GM19452 (cell line): Measurements from ENCODE around the gene MDGA2.
"Not testable (repeated sequence)": the region's sequence is repeated elsewhere in the genome, so short reads cannot be mapped to it uniquely, and the experiment has no call there.

ENCODE experiments used
- ATAC-seq: cut with Tn5 transposase; IDR thresholded peaks from one replicate; pipeline ENCODE4 v1.9.1; 2021; ENCODE audit not compliant: unreplicated experiment

The MDGA2 gene

DNA sequence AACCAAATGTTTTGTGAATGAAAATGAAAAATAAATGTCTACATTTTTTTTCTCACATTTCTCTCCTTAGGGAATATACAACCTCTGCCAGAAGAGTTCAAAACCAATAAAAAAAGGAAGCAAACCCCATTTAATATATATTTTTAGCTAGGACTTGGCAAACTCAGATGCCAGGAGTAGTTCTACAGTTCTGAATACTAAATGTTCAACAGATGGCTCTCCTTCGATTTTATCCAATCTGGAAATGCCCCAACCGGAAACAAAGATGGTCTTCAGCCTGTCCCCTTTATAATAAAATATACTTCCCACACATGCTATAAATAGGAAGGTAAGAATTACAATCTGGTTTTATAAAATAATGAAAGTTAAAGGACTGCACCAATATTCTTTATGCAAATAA lies 330.4 kb downstream of the MDGA2 start:
- ATAC-seq = no peak

DNA sequence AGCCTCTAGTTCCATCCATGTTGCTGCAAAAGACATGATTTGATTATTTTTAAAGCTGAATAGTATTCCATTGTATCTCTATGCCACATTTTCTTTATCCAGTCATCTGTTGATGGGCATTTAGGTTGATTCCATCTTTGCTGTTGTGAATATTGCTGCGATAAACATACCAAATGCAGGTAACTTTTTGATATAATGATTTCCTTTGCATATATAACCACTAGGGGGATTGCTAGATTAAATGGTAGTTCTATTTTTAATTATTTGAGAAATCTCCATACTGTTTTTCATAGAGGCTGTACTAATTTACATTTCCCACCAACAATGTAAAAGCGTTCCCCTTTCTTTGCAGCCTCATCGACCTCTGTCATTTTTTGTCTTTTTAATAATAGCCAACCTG lies 342.5 kb downstream of the MDGA2 start:
- ATAC-seq = no peak

GRCh38 chr14:47332106-47332505 lies 343.3 kb downstream of the MDGA2 start:
- no peak for ATAC-seq

- ATAC-seq = no peak
These were observed 347.0 kb downstream of the MDGA2 start for GRCh38 chr14:47328376-47328775.

DNA sequence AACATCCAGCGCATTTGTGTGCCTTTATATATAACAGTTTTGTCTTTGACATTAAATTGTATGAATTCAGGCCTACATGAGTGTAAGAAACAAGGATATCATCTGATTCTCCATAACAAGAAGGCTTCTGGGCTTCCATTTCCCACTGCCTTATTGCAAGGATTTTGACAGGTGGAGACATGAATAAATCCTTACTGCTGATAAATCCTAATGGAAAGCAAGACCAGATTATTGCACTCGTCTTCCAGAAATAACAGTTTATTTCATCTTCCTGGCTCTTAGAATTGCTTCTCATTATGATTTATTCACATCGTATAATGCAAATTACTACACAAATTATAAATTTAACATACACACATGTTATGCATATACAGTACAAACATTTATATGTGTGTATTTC lies 348.1 kb downstream of the MDGA2 start:
- no peak for ATAC-seq

DNA sequence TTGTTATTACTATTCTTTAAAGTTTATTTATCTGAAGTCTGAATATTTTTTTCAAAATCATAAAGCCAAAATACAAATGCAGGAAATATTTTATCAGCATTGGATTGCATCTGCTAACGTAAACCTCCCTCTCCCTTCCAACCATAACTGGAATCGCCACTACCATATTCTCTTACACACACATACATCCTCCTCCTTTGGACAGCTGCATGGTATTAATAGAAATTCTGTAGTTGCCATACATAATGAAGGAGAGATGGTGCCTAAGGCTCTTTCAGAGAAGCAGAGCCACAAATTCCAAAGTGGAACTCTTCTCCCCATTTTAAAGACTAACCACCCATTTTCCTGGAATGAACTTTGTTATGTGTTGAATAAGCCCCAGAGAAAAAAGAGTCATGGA lies 352.7 kb downstream of the MDGA2 start:
- no peak for ATAC-seq

- ATAC-seq = no peak
These were observed 373.3 kb downstream of the MDGA2 start for GRCh38 chr14:47302121-47302520.

DNA sequence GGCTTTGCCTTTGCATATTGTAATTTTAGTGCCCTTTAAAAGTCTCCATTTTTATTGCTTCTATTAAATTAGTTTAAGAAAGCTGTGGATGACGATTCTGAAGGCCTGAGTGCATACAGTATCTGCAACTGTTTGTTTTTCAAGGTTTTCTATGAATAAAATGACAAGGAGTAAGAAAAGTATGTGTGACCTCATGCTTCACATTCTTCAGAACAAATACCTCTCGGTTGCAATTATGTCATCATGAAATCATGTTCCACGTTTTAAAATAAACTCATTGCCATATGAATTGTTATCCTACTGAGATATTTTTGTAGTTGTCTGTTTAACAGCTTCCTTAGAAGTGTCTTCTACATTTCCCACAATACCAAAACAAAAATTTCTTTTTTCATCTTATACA lies 374.6 kb downstream of the MDGA2 start:
- no peak for ATAC-seq

GRCh38 chr14:47297374-47297773 lies 378.0 kb downstream of the MDGA2 start:
- ATAC-seq = no peak

- no peak for ATAC-seq
These were observed 391.1 kb downstream of the MDGA2 start for GRCh38 chr14:47284283-47284682.

- not testable (repeated sequence) for ATAC-seq
These were observed 393.6 kb downstream of the MDGA2 start for GRCh38 chr14:47281761-47282160.

GRCh38 chr14:47278233-47278842 lies 397.1 kb downstream of the MDGA2 start:
- no peak for ATAC-seq

DNA sequence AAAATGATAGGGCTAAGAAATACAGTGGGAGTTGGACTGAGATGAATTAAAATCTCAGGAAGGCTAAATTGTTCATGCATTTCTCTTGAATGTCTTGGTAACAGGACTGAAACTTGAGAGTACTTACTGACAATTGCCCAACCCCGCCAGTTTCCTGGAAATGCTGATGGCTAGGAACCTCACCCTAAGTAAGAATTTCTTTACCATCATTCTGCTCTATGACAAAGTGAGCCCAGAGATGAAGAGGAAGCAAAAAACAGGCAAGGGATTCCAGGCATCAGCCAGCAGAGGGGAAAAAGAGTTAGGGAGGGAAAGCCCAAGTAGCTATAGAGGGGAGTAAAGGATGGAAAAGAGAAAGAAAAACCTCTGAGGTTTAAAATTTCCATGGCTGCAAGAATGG lies 397.7 kb downstream of the MDGA2 start:
- no peak for ATAC-seq

- ATAC-seq = no peak
These were observed 398.5 kb downstream of the MDGA2 start for GRCh38 chr14:47276931-47277330.

DNA sequence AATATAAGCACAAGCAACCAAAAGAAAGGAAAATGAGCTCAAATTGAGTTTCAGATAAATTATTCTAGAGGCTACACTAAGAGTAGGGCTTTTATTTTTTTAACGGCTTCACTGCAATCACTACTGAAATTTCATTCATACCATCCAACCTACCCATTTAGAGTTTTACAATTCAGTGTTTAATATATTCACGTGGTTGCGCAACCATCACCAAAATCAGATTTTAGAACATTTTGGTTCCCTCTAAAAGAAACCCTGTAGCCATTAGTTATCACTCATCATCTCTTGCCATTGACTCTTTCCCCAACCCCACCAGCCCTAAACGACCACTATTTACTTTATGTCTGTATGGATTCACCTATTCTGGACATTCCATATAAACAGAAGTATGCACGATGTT lies 401.5 kb downstream of the MDGA2 start:
- ATAC-seq = no peak

GRCh38 chr14:47270715-47271114 lies 404.7 kb downstream of the MDGA2 start:
- no peak for ATAC-seq

- no peak for ATAC-seq
These were observed 405.5 kb downstream of the MDGA2 start for GRCh38 chr14:47269756-47270492.

DNA sequence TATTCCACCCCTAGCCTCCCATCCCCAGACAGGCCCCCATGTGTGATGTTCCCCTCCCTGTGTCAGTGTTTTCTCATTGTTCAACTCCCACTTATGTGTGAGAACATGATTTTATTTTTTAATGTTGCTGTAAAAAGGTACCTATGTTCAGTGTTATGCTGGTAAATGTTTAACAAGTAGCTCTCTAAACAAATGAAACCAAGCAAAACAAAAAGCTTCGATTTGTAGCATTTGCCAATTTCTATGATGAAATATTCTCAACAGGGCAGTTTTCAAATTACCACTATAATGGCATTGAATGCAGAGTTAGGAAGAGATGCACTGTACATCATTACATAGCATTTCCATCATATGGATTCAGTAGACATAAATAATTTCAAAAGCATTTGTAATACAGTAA lies 410.6 kb downstream of the MDGA2 start:
- no peak for ATAC-seq

GRCh38 chr14:47262801-47263200 lies 412.6 kb downstream of the MDGA2 start:
- no peak for ATAC-seq

DNA sequence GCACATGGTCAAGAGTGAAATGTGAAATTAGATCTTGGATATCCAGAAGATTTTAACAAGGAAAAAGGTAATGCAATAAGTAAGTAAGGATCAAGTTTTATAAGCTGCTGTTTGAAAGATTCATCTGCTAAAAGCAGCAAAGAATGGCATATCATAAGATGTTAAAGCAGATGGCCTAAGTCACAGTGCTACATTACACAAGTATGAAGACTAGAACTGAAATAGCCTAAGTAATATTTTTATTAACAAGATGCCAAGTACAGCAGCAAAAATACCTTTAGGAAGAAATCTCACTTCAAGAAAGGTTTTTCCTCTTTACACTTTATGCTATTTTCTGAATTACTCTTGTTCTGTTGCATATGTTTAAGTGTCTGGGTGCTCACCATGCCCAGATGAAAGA lies 414.1 kb downstream of the MDGA2 start:
- ATAC-seq = no peak

GRCh38 chr14:47259796-47260195 lies 415.6 kb downstream of the MDGA2 start:
- no peak for ATAC-seq

DNA sequence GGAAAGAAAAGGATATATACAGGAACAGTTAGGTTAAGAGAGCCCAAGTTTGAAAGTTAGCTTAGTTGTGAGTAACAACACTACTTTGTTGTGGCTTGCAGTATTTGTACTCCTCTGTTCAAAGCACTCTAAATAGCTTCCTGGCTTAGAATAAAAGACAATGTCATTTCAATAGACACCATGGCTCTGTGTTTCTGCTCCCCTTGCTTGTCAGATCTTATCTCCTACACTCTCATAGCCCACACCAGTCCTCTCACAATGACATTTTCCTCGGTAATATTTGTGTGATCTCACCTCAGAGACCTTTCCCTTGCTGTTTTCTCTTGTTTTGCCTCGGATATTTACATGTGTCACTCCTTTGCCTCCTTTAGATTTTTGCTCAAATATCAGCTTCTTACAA lies 418.4 kb downstream of the MDGA2 start:
- no peak for ATAC-seq

- ATAC-seq = no peak
These were observed 422.6 kb downstream of the MDGA2 start for GRCh38 chr14:47252802-47253201.
